Cardiac muscle cell (in vitro differentiated cells and primary cell): ENCODE measurements around the gene GRHL3. TPM values are rescaled to one million over a fixed set of nuclear protein-coding genes. Genes with fewer than 3 reads are reported as not detected.

ENCODE experiments used
- DNase-seq, 2 donors: peaks; one replicate each; pipeline versions ENCODE4 v3.0.0 to v3.0.0-alpha.2; 2010 to 2017; ENCODE audit warnings: low read depth in 1 of 2, low spot score in 1 of 2
- H3K27ac ChIP-seq: fragments of 200-600 bp; sonication (generic); 2 replicates; pipeline ENCODE4 v1.5.1; 2016
- H3K27me3 ChIP-seq: fragments of 200-600 bp; sonication (generic); 2 replicates; pipeline ENCODE4 v1.6.0; 2016; ENCODE audit warnings: control low read depth
- H3K36me3 ChIP-seq: fragments of 200-600 bp; sonication (generic); 2 replicates; pipeline ENCODE4 v1.5.1; 2016; ENCODE audit warnings: control low read depth
- H3K4me1 ChIP-seq: fragments of 200-600 bp; sonication (generic); 2 replicates; pipeline ENCODE4 v1.8.1; 2017; ENCODE audit warnings: low read depth, mild to moderate bottlenecking, mixed run types
- H3K4me3 ChIP-seq: fragments of 200-600 bp; sonication (generic); 2 replicates; pipeline ENCODE4 v1.5.1; 2016; ENCODE audit warnings: mild to moderate bottlenecking
- H3K9me3 ChIP-seq: fragments of 200-600 bp; sonication (generic); 2 replicates; pipeline ENCODE4 v1.5.1; 2017; ENCODE audit warnings: low read depth, mild to moderate bottlenecking, control low read depth
- CTCF ChIP-seq: IDR thresholded peaks from 2 replicates; pipeline ENCODE4 v1.5.1; 2012; ENCODE audit warnings: low read depth, mild to moderate bottlenecking, low read length
- polyA plus RNA-seq: library from polyadenylated mRNA; unstranded; fragments of >200 nt; fragmentation: Nextera tagmentation; extraction: Ambion mirVana; gene quantifications from 2 replicates; pipeline ENCODE4 v1.2.1, GENCODE V29; 2016
- total RNA-seq: library from RNA; depleted of rRNA; stranded (reverse); fragments of >200 nt; gene quantifications from 2 replicates; pipeline ENCODE4 v1.2.3, GENCODE V29; 2016

GRHL3 gene
- total and polyA plus RNA-seq, 2 experiments from 2014 or later = 0.54 TPM; not detected in 1

DNA sequence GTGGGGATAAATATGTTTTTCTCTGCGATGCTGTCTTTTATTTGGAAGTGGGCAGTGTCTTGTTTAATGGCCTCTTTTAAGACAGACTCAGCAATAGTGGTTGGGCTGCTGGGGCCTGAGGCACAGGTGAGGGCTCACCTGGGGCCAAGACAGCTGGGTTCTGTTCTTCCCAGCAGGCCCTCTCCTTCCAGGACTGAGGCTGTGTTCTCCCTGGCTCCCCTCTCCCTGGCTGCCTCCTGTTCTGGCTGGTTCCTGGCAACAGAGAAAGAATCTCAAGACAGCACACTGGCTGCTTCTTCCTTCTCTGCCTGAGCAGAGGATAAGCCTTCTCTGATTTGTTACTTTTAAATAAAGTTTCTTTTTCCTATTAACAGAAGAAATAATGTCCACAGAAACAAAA lies 7.4 kb upstream of the GRHL3 start:
- no peaks in the 10 kb centered on the region for H3K4me1 ChIP-seq
- H3K4me3 ChIP-seq = no peak overlapping the region
- no peaks in the 10 kb centered on the region for H3K27me3 ChIP-seq
- H3K27ac ChIP-seq = no peak overlapping the region
- no peaks in the 10 kb centered on the region for H3K9me3 ChIP-seq
- no peak for TF ChIP-seq CTCF
- no peak for DNase-seq
- H3K36me3 ChIP-seq = no peaks in the 10 kb centered on the region

- peaks cover 7% of the 10 kb centered on the region for H3K4me1 ChIP-seq
- no peak overlapping the region for H3K27ac ChIP-seq
- no peak for TF ChIP-seq CTCF
- no peak for DNase-seq
- H3K4me3 ChIP-seq = no peak overlapping the region
- no peaks in the 10 kb centered on the region for H3K9me3 ChIP-seq
- no peaks in the 10 kb centered on the region for H3K36me3 ChIP-seq
- peaks cover 10% of the 10 kb centered on the region for H3K27me3 ChIP-seq
These were observed 3.8 kb upstream of the GRHL3 start for GRCh38 chr1:24315391-24315790.

DNA sequence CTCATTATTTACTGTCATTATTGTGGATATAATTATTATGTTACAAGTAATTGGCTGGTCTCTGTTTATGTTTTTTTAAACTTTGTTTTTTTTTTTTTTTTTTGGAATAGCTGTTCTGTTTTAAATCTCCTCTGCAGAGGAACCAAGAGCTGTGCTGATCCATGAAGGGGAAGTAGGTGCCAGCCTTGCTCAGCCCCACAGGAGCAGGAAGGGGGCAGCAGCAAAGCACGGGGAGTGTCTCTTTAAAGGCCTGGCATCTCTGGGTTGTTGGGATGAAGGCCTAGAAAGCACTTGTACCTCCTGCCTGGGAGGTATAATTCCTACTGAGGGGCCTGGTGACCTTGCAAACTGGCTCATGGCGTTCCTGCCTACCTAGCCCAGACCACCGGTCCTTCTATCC lies 2.5 kb upstream of the GRHL3 start:
- no peak for DNase-seq
- Histone ChIP-seq H3K27ac (no peak overlapping the region), H3K27me3 (peaks cover 17% of the 10 kb centered on the region), H3K4me1 (peaks cover 7% of the 10 kb centered on the region), H3K36me3 (no peaks in the 10 kb centered on the region), H3K9me3 (no peaks in the 10 kb centered on the region), H3K4me3 (no peak overlapping the region)
- TF ChIP-seq CTCF = no peak

- no peaks in the 10 kb centered on the region for H3K36me3 ChIP-seq
- DNase-seq = no peak
- no peak overlapping the region for H3K4me3 ChIP-seq
- no peaks in the 10 kb centered on the region for H3K9me3 ChIP-seq
- peaks cover 11% of the 10 kb centered on the region for H3K4me1 ChIP-seq
- H3K27ac ChIP-seq = no peak overlapping the region
- no peak for TF ChIP-seq CTCF
- peaks cover 22% of the 10 kb centered on the region for H3K27me3 ChIP-seq
These were observed 2.1 kb upstream of the GRHL3 start for GRCh38 chr1:24317081-24317480.

DNA sequence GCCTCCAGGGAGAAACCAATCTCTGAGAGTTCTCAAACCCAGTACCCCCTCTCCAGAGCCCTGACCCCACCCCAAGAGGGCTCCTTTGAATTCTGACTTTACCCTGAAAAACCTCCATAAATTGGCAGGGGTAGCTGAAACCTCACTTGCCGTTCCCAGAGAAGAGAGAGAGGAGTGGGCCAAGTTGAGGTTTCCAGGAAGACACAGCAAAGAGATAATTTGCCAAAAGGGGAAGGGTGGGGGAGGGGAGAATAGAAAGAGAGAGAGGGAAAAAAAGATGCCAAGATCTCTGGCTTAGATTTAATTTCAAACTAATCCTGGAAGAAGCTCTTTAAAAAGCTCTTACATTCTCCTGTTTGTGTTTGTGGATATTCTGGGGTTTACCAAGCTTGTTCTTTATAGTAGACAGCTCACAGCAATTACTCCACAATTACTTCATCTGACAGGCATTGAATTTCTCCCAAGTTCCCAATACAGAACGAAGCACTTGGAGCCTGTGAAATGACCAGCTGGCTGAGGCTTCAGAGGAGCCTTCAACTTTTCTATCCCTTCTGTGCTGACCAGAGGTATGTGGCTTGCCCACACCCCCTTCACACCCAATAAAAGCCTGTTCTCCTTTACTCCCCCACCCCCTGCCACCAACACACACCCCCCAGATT lies 1.1 kb upstream of the GRHL3 start:
- no peaks in the 10 kb centered on the region for H3K9me3 ChIP-seq
- DNase-seq = peak in 1 of 2 donors; percentile 57
- no peak overlapping the region for H3K27ac ChIP-seq
- H3K4me1 ChIP-seq = peaks cover 14% of the 10 kb centered on the region
- no peaks in the 10 kb centered on the region for H3K36me3 ChIP-seq
- TF ChIP-seq CTCF = no peak
- H3K4me3 ChIP-seq = no peak overlapping the region
- peaks cover 26% of the 10 kb centered on the region for H3K27me3 ChIP-seq
